Cardiac muscle cell (in vitro differentiated cells and primary cell): ENCODE measurements around the gene GRK1. TPM values are rescaled to one million over a fixed set of nuclear protein-coding genes. Genes with fewer than 3 reads are reported as not detected.

ENCODE experiments used
- DNase-seq, 2 donors: peaks; one replicate each; pipeline versions ENCODE4 v3.0.0 to v3.0.0-alpha.2; 2010 to 2017; ENCODE audit warnings: low read depth in 1 of 2, low spot score in 1 of 2
- H3K27ac ChIP-seq: fragments of 200-600 bp; sonication (generic); 2 replicates; pipeline ENCODE4 v1.5.1; 2016
- H3K27me3 ChIP-seq: fragments of 200-600 bp; sonication (generic); 2 replicates; pipeline ENCODE4 v1.6.0; 2016; ENCODE audit warnings: control low read depth
- H3K36me3 ChIP-seq: fragments of 200-600 bp; sonication (generic); 2 replicates; pipeline ENCODE4 v1.5.1; 2016; ENCODE audit warnings: control low read depth
- H3K4me1 ChIP-seq: fragments of 200-600 bp; sonication (generic); 2 replicates; pipeline ENCODE4 v1.8.1; 2017; ENCODE audit warnings: low read depth, mild to moderate bottlenecking, mixed run types
- H3K4me3 ChIP-seq: fragments of 200-600 bp; sonication (generic); 2 replicates; pipeline ENCODE4 v1.5.1; 2016; ENCODE audit warnings: mild to moderate bottlenecking
- H3K9me3 ChIP-seq: fragments of 200-600 bp; sonication (generic); 2 replicates; pipeline ENCODE4 v1.5.1; 2017; ENCODE audit warnings: low read depth, mild to moderate bottlenecking, control low read depth
- CTCF ChIP-seq: IDR thresholded peaks from 2 replicates; pipeline ENCODE4 v1.5.1; 2012; ENCODE audit warnings: low read depth, mild to moderate bottlenecking, low read length
- polyA plus RNA-seq: library from polyadenylated mRNA; unstranded; fragments of >200 nt; fragmentation: Nextera tagmentation; extraction: Ambion mirVana; gene quantifications from 2 replicates; pipeline ENCODE4 v1.2.1, GENCODE V29; 2016
- total RNA-seq: library from RNA; depleted of rRNA; stranded (reverse); fragments of >200 nt; gene quantifications from 2 replicates; pipeline ENCODE4 v1.2.3, GENCODE V29; 2016

GRK1 gene
- total and polyA plus RNA-seq, 2 experiments from 2014 or later = 0.13 to 0.21 TPM

- H3K27ac ChIP-seq = no peak overlapping the region
Observed at GRCh38 chr13:113648216-113648610, 18.8 kb upstream of the GRK1 start.

GRCh38 chr13:113649212-113649611, 17.8 kb upstream of the GRK1 start:
- Histone ChIP-seq H3K27me3 (no peaks in the 10 kb centered on the region), H3K4me1 (no peaks in the 10 kb centered on the region), H3K4me3 (no peak overlapping the region), H3K9me3 (no peaks in the 10 kb centered on the region), H3K36me3 (no peaks in the 10 kb centered on the region), H3K27ac (no peak overlapping the region)
- DNase-seq = no peak
- TF ChIP-seq CTCF = no peak

More at GRCh38 chr13:113648216-113648610, 18.8 kb upstream of the GRK1 start:
- no peaks in the 10 kb centered on the region for H3K27me3 ChIP-seq
- no peaks in the 10 kb centered on the region for H3K36me3 ChIP-seq
- no peak for DNase-seq
- H3K9me3 ChIP-seq = no peaks in the 10 kb centered on the region
- no peak overlapping the region for H3K4me3 ChIP-seq
- H3K4me1 ChIP-seq = no peaks in the 10 kb centered on the region
- TF ChIP-seq CTCF = no peak

GRCh38 chr13:113650275-113650674, 16.7 kb upstream of the GRK1 start:
- TF ChIP-seq CTCF = no peak
- DNase-seq = no peak
- Histone ChIP-seq H3K9me3 (no peaks in the 10 kb centered on the region), H3K4me3 (no peak overlapping the region), H3K4me1 (no peaks in the 10 kb centered on the region), H3K27me3 (no peaks in the 10 kb centered on the region), H3K27ac (no peak overlapping the region), H3K36me3 (no peaks in the 10 kb centered on the region)

GRCh38 chr13:113650731-113651148, 16.3 kb upstream of the GRK1 start:
- DNase-seq = no peak
- H3K27me3 ChIP-seq = no peaks in the 10 kb centered on the region
- TF ChIP-seq CTCF = no peak
- H3K4me1 ChIP-seq = no peaks in the 10 kb centered on the region
- no peaks in the 10 kb centered on the region for H3K36me3 ChIP-seq
- no peak overlapping the region for H3K27ac ChIP-seq
- H3K4me3 ChIP-seq = no peak overlapping the region
- H3K9me3 ChIP-seq = no peaks in the 10 kb centered on the region

GRCh38 chr13:113651511-113652403, 15.3 kb upstream of the GRK1 start:
- no peak overlapping the region for H3K27ac ChIP-seq
- H3K4me1 ChIP-seq = no peaks in the 10 kb centered on the region
- DNase-seq = no peak
- no peak for TF ChIP-seq CTCF
- no peaks in the 10 kb centered on the region for H3K9me3 ChIP-seq
- H3K27me3 ChIP-seq = no peaks in the 10 kb centered on the region
- no peak overlapping the region for H3K4me3 ChIP-seq
- no peaks in the 10 kb centered on the region for H3K36me3 ChIP-seq
